NB4 (cell line): Measurements from ENCODE around the gene SCAMP5.

ENCODE experiments used
- DNase-seq: peaks from one replicate; pipeline ENCODE4 v3.0.0; 2010; ENCODE audit warnings: low read depth
- H3K4me3 ChIP-seq: one replicate; pipeline ENCODE4 v1.5.1; 2011; ENCODE audit warnings: mild to moderate bottlenecking, low read depth, low read length, moderate library complexity
- CTCF ChIP-seq: IDR thresholded peaks from one replicate; pipeline ENCODE4 v1.5.1; 2012; ENCODE audit warnings: low read depth, low read length
- MAX ChIP-seq: IDR thresholded peaks from 2 replicates; pipeline ENCODE4 v1.6.1; 2011; ENCODE audit warnings: low read depth, low read length
- MYC ChIP-seq: IDR thresholded peaks from 2 replicates; pipeline ENCODE4 v1.6.1; 2011; ENCODE audit warnings: low read depth, low read length
- POLR2A ChIP-seq: IDR thresholded peaks from 2 replicates; pipeline ENCODE4 v1.6.1; 2011; ENCODE audit warnings: mild to moderate bottlenecking; ENCODE audit not compliant: insufficient read length; ENCODE audit errors: extremely low read depth

The SCAMP5 gene

GRCh38 chr15:74967670-74968069, 27.7 kb upstream of the SCAMP5 start:
- H3K4me3 ChIP-seq: no peak overlapping the region
- TF ChIP-seq MAX (no peak), POLR2A (no peak), CTCF (no peak), MYC (no peak)
- no peak for DNase-seq

GRCh38 chr15:74976159-74976558, 19.2 kb upstream of the SCAMP5 start:
- no peak for DNase-seq
- TF ChIP-seq MYC (no peak), CTCF (no peak), POLR2A (no peak), MAX (no peak)
- no peak overlapping the region for H3K4me3 ChIP-seq

- TF ChIP-seq MAX (no peak), MYC (no peak), POLR2A (no peak), CTCF (no peak)
- no peak for DNase-seq
- H3K4me3 ChIP-seq: no peak overlapping the region
Measured at GRCh38 chr15:74977599-74977998, 17.8 kb upstream of the SCAMP5 start.

GRCh38 chr15:74978077-74978476, 17.3 kb upstream of the SCAMP5 start:
- H3K4me3 ChIP-seq: no peak overlapping the region
- no peak for TF ChIP-seq CTCF
- TF ChIP-seq MYC: no peak
- no peak for TF ChIP-seq POLR2A
- no peak for TF ChIP-seq MAX
- DNase-seq: no peak

GRCh38 chr15:74978503-74978902, 16.9 kb upstream of the SCAMP5 start:
- no peak overlapping the region for H3K4me3 ChIP-seq
- TF ChIP-seq POLR2A: no peak
- TF ChIP-seq MAX: no peak
- TF ChIP-seq MYC: no peak
- no peak for TF ChIP-seq CTCF
- no peak for DNase-seq

GRCh38 chr15:74982183-74982582, 13.2 kb upstream of the SCAMP5 start:
- TF ChIP-seq MYC (no peak), POLR2A (no peak)
- no peak overlapping the region for H3K4me3 ChIP-seq
- peak; percentile 79 for DNase-seq
